Bronchial epithelial cell (primary cell): ENCODE data around the gene HSD17B3. TPM values are rescaled to one million over a fixed set of nuclear protein-coding genes. Genes with fewer than 3 reads are reported as not detected.

Experiments used
- DNase-seq: peaks from one replicate; pipeline ENCODE4 v3.0.0-alpha.2; 2010; ENCODE audit warnings: low read depth
- FAIRE-seq: peaks from 2 replicates; lab custom pipeline; 2011; peaks lifted over from hg19 to GRCh38; lab: Jason Lieb, UNC
- H3K27me3 ChIP-seq: 2 replicates; pipeline ENCODE4 v1.5.1; 2011; ENCODE audit warnings: low read length; ENCODE audit not compliant: control insufficient read depth, insufficient read depth
- H3K36me3 ChIP-seq: 2 replicates; pipeline ENCODE4 v1.5.1; 2011; ENCODE audit warnings: low read length; ENCODE audit not compliant: control insufficient read depth, insufficient read depth
- H3K4me3 ChIP-seq: 2 replicates; pipeline ENCODE4 v1.5.1; 2011; ENCODE audit warnings: mild to moderate bottlenecking, low read depth, low read length, control low read depth
- total RNA-seq: library from RNA; depleted of rRNA; stranded (reverse); fragments of >200 nt; gene quantifications from 2 replicates; pipeline ENCODE4 v1.2.1, GENCODE V29; 2014
- TF ChIP-seq, protein P1 (sequence below): IDR thresholded peaks from 2 replicates; pipeline ENCODE4 v1.5.1; 2011; ENCODE audit warnings: mild to moderate bottlenecking, moderate library complexity, low read length, control low read depth, inconsistent platforms; ENCODE audit not compliant: insufficient read depth, severe bottlenecking

The HSD17B3 gene
- total RNA-seq, 1 donor from 2014 or later, result 0.53 TPM

DNA sequence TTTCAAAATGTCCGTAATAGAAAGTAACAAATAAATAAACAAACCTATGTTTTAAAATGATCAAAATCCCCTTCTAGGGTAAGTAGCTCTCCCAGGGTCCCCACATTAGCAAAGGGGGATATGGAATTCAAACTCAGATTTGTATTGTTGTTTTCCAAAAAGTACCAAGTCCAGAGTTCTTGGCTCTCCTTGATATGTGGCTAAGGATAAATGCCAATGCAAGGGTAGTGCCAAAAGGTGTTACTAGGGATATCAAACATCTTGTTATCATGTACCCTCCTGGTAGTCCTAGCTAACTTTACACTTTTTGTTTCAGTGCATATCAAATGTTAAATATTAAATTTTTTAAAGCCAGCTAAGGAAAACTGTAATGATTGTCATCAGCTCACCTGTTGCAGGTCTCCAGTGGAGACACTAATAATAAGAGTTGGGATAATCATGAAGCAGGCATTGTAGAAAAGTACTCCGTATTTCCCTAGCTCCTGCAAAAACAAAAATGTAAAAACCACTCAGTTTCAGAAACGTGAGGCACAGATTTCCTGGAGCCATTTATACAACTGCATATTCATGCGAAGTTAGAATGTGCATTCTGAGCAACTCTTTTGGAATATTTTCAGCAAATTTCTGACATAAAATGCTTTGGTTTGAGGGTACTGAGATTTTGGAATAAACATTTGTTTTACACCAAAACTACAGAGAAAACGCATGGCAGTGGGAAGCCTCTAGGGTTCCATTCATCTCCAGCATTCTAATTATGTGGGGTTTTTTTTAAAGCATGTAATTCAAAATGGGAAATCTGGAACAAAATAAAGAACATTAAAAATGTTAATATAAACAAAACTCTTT, 41.8 kb upstream of the HSD17B3 start:
- FAIRE-seq, result no peak
- TF ChIP-seq, protein P1, sequence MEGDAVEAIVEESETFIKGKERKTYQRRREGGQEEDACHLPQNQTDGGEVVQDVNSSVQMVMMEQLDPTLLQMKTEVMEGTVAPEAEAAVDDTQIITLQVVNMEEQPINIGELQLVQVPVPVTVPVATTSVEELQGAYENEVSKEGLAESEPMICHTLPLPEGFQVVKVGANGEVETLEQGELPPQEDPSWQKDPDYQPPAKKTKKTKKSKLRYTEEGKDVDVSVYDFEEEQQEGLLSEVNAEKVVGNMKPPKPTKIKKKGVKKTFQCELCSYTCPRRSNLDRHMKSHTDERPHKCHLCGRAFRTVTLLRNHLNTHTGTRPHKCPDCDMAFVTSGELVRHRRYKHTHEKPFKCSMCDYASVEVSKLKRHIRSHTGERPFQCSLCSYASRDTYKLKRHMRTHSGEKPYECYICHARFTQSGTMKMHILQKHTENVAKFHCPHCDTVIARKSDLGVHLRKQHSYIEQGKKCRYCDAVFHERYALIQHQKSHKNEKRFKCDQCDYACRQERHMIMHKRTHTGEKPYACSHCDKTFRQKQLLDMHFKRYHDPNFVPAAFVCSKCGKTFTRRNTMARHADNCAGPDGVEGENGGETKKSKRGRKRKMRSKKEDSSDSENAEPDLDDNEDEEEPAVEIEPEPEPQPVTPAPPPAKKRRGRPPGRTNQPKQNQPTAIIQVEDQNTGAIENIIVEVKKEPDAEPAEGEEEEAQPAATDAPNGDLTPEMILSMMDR, result no peak
- no peaks in the 10 kb centered on the region for H3K27me3 ChIP-seq
- no peak for DNase-seq
- H3K4me3 ChIP-seq, result no peak overlapping the region
- H3K36me3 ChIP-seq, result peaks cover 5% of the 10 kb centered on the region

DNA sequence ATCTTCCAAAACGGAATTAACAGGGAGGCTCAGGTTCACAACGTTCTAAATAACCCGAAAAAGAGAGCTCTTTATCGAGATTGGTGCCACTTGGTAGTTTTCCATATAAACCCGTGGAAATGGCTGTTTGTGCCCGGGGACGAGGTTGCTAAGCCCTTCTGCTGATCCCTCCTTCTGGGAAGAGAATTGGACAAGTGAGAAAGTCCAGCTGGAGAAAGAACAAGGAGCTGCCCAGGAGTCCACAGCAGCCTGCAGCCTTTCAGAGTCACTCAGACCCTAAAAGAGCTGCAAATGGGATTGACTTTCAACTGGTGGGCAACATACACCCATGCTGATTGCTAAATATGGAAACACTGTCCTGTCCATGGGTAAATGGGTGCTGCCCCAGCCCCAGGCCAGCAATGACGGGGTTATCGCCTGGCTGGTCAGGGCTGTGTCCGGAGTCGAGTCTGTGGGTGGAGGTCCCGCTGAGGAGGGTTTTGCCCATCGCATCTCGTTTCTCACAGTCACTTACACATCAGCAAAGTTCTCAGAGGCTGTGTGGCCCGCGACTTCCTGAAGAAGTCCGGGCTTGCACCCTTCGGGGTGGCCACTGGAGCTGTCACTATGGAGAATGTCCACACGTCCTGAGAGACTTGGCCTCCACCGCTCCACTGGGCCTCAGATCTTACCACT, 40.7 kb upstream of the HSD17B3 start:
- Histone ChIP-seq H3K36me3 (peaks cover 3% of the 10 kb centered on the region), H3K27me3 (no peaks in the 10 kb centered on the region), H3K4me3 (no peak overlapping the region)
- FAIRE-seq, result no peak
- no peak for DNase-seq
- TF ChIP-seq, protein P1, result no peak

DNA sequence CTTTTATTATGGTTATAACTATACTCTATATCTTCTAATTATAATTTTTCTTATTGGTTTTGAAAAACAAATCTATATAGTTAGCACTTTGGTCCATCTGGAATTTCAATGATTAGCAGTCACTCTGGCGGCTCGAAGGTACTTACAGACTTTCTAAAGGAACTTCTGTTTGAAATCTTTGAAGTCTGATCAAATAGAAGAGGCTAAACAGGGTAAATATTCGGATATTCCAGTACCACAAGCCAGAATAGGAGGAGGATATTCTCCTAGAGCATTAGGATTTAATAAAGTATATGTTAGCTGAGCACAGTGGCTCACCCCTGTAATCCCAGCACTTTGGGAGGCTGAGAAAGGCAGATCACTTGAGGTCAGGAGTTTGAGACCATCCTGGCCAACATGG, 38.7 kb upstream of the HSD17B3 start:
- H3K27me3 ChIP-seq, result no peaks in the 10 kb centered on the region
- FAIRE-seq, result no peak
- no peak overlapping the region for H3K4me3 ChIP-seq
- H3K36me3 ChIP-seq, result peaks cover 2% of the 10 kb centered on the region
- no peak for DNase-seq
- TF ChIP-seq, protein P1, result no peak

DNA sequence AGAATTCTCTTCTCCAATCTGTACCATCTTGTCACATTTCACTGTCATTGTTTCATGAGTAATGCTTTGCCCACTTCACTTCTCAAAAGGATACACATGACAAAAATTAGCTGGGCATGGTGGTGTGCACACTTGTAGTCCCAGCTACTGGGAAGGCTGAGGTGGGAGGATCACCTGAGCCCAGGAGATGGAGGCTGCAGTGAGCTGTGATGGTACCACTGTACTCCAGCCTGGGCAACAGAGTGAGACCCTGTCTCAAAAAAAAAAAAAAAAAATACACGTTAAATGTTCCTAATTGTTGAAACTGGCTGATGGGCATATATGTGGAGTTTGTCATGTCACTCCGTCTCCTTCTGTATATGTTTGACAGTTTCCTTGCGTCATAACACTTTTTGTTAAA, 36.3 kb upstream of the HSD17B3 start:
- FAIRE-seq (no peak), DNase-seq (no peak)
- no peak overlapping the region for H3K4me3 ChIP-seq
- peaks cover 2% of the 10 kb centered on the region for H3K36me3 ChIP-seq
- no peaks in the 10 kb centered on the region for H3K27me3 ChIP-seq
- TF ChIP-seq, protein P1, result no peak

DNA sequence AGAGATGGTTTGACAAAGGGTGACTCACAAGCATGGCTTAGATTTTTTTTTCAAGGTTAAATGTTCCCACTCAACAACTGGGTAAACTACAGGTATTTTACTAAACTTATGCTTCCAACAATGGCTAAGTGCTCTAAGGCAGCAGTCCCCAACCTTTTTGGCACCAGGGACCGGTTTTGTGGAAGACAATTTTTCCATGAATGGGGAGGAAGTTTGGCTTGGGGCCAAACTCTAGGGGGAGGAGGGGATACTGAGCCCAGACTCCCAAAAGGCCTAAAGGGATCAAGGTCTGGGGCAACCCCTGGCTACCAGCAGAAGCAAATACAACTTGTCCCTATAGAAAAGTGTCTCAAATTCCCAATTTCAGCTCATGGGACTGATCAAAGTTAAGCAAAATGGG, 32.0 kb upstream of the HSD17B3 start:
- no peak overlapping the region for H3K4me3 ChIP-seq
- no peaks in the 10 kb centered on the region for H3K27me3 ChIP-seq
- no peak for DNase-seq
- no peak for FAIRE-seq
- no peaks in the 10 kb centered on the region for H3K36me3 ChIP-seq
- TF ChIP-seq, protein P1, result no peak
